WI38 (cell line): ENCODE results near the gene IL1RAPL2.

Experiments
- H3K4me3 ChIP-seq: 2 replicates; pipeline ENCODE4 v1.5.1; 2011; ENCODE audit warnings: low read depth, mild to moderate bottlenecking, control low read depth, low read length
- TF ChIP-seq, protein P1 (sequence below): IDR thresholded peaks from 2 replicates; pipeline ENCODE4 v1.5.1; 2012; ENCODE audit warnings: low read depth, mild to moderate bottlenecking, control low read depth, low read length

IL1RAPL2 gene

GRCh38 chrX:105173071-105173470, 607.1 kb downstream of the IL1RAPL2 start:
- TF ChIP-seq, protein P1, sequence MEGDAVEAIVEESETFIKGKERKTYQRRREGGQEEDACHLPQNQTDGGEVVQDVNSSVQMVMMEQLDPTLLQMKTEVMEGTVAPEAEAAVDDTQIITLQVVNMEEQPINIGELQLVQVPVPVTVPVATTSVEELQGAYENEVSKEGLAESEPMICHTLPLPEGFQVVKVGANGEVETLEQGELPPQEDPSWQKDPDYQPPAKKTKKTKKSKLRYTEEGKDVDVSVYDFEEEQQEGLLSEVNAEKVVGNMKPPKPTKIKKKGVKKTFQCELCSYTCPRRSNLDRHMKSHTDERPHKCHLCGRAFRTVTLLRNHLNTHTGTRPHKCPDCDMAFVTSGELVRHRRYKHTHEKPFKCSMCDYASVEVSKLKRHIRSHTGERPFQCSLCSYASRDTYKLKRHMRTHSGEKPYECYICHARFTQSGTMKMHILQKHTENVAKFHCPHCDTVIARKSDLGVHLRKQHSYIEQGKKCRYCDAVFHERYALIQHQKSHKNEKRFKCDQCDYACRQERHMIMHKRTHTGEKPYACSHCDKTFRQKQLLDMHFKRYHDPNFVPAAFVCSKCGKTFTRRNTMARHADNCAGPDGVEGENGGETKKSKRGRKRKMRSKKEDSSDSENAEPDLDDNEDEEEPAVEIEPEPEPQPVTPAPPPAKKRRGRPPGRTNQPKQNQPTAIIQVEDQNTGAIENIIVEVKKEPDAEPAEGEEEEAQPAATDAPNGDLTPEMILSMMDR, result no peak
- H3K4me3 ChIP-seq, result no peak overlapping the region

- TF ChIP-seq, protein P1, result no peak
Observed at GRCh38 chrX:105179644-105180043, 613.6 kb downstream of the IL1RAPL2 start.

GRCh38 chrX:105189093-105189492, 623.1 kb downstream of the IL1RAPL2 start:
- TF ChIP-seq, protein P1, result no peak
- H3K4me3 ChIP-seq, result no peak overlapping the region

More at GRCh38 chrX:105179644-105180043, 613.6 kb downstream of the IL1RAPL2 start:
- H3K4me3 ChIP-seq, result no peak overlapping the region

DNA sequence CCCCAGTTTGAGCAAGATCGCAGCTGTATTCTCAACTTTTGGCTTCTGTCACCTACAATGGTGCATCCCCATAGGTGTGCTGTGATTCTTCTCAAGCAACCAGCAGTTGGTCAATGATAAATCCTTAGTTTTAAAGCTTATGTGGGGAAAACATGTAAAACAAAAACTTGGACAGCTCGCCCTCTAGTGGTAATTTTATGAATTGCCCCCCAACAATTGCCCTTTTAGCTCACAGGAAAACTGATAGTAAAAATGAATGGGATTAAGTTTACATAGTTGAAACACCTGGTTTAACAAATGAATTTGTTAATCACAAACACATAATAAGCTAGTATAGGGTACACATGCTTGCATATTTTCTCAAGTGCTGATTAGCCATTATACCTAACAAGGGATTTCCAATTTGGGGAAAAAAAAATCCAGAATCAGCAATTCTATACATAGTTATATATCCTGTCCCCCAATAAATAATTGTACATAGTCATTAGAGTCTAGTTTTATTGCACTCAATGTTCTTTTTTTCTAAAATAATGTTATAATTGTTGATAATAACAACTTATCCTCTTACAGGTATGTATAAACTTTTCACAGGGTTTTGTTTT, 624.4 kb downstream of the IL1RAPL2 start:
- TF ChIP-seq, protein P1, result peak; percentile 50; the same call in 1 of the 2 replicates
- H3K4me3 ChIP-seq, result no peak overlapping the region

GRCh38 chrX:105191878-105192277, 625.9 kb downstream of the IL1RAPL2 start:
- H3K4me3 ChIP-seq, result no peak overlapping the region
- TF ChIP-seq, protein P1, result peak; percentile 39; the same call in 1 of the 2 replicates

DNA sequence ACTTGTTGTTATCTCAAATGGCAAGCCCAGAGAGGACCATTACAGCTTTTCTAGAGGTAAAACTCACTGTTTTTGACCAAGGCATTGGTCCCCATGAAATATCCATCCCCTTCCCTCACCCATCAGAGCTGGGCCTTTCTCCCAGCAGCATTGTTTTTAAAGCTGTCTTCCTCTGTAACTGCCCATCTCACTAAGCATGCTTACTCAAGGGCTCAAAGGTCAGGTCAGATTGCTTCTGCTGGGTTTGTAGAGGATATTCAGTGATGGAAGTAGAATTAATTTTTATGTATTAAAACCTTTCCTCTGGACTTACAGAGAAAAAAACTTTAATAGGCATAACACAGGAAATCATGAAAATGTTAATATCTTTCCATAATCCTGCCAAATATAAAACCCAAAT, 643.4 kb downstream of the IL1RAPL2 start:
- no peak overlapping the region for H3K4me3 ChIP-seq
- TF ChIP-seq, protein P1, result no peak

DNA sequence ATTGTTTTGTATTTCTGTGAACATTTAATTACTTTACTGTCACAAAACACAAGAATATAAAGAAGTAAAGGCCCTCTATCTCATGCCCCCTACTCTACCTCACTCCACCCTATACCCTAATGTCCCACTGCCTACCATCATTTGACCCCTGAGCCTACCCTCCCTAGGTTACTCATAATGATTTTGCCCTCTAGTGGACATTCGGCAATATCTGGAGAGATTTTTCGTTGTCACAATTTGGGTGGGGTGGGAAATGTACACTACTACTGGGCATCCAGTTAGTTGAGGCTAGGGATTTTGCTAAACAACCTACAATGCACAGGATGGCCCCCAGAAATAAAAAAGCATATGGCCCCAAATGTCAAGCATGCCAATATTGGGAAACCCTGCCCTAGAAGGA, 644.3 kb downstream of the IL1RAPL2 start:
- TF ChIP-seq, protein P1, result 0 out of 2 replicates have a peak, but pooled peaks have one; percentile 7
- H3K4me3 ChIP-seq, result no peak overlapping the region
